A549 (cell line): ENCODE measurements around the gene COL26A1. TPM values are rescaled to one million over a fixed set of nuclear protein-coding genes. Genes with fewer than 3 reads are reported as not detected.
A peak's percentile ranks its signal among the peaks of the same experiment; 100 is the strongest.
"Not testable (repeated sequence)": the region's sequence is repeated elsewhere in the genome, so short reads cannot be mapped to it uniquely, and the experiment has no call there.

ENCODE experiments used
- ATAC-seq, 2 experiments: fragments of 200-7000 bp in 1 of 2; fragments of >200 bp in 1 of 2; cut with Nextera tagmentation in 1 of 2; cut with Tn5 transposase in 1 of 2; 3 replicates each; pipeline versions ENCODE4 v1.8.0 to v1.9.1; 2018 to 2020; ENCODE audit warnings: mild to moderate bottlenecking in 1 of 2, moderate library complexity in 1 of 2
- CTCF ChIA-PET: fragments of 300-600 bp; sonication (Branson Sonifier 250); formaldehyde crosslinking; extraction: SDS; loops from one replicate; lab custom pipeline; 2021; ENCODE audit warnings: antibody characterized with exemption, inconsistent platforms; lab: Yijun Ruan, JAX
- POLR2A ChIA-PET: fragments of 350-600 bp; formaldehyde crosslinking; extraction: SDS; loops from one replicate; lab custom pipeline; 2021; ENCODE audit warnings: antibody characterized with exemption, inconsistent platforms; lab: Yijun Ruan, JAX
- DNase-seq, 2 experiments: peaks; one replicate each; pipeline versions ENCODE4 v3.0.0 to v3.0.0-alpha.2; 2011 to 2016; ENCODE audit warnings: low read depth in 1 of 2, low spot score in 1 of 2
- FAIRE-seq: peaks from 2 replicates; lab custom pipeline; 2011; peaks lifted over from hg19 to GRCh38; lab: Jason Lieb, UNC
- H3K27ac ChIP-seq, 2 experiments: fragments of >200 bp; sonication (Bioruptor Twin); formaldehyde crosslinking; 3 replicates each; pipeline ENCODE4 v1.5.1; 2016 to 2017
- H3K4me1 ChIP-seq: fragments of >200 bp; sonication (Bioruptor Twin); formaldehyde crosslinking; 3 replicates; pipeline ENCODE4 v1.6.1; 2016
- H3K4me2 ChIP-seq: fragments of >200 bp; sonication (Bioruptor Twin); formaldehyde crosslinking; 3 replicates; pipeline ENCODE4 v1.6.1; 2016
- H3K4me3 ChIP-seq: fragments of >200 bp; sonication (Bioruptor Twin); formaldehyde crosslinking; 3 replicates; pipeline ENCODE4 v1.5.1; 2016
- H3K9me3 ChIP-seq: fragments of >200 bp; sonication (Bioruptor Twin); formaldehyde crosslinking; 3 replicates; pipeline ENCODE4 v1.6.1; 2016
- CEBPB ChIP-seq, 2 experiments: fragments of >200 bp in 1 of 2; sonication (Bioruptor Twin) in 1 of 2; formaldehyde crosslinking in 1 of 2; IDR thresholded peaks; 2 replicates each; pipeline ENCODE4 v1.6.1; 2012 to 2016
- EHF ChIP-seq: fragments of 250-450 bp; sonication (Bioruptor Pico); IDR thresholded peaks from 2 replicates; pipeline ENCODE4 v1.5.0; 2020; ENCODE audit warnings: mild to moderate bottlenecking
- EHMT2 ChIP-seq: fragments of 200-600 bp; sonication (generic); IDR thresholded peaks from 2 replicates; pipeline ENCODE4 v1.6.1; 2016; ENCODE audit warnings: antibody characterized with exemption, low read depth, mild to moderate bottlenecking, moderate library complexity
- ESRRA ChIP-seq: fragments of 150-350 bp; IDR thresholded peaks from 2 replicates; pipeline ENCODE4 v1.6.1; 2014; ENCODE audit warnings: mild to moderate bottlenecking, low read length, borderline replicate concordance
- GATA3 ChIP-seq: IDR thresholded peaks from 2 replicates; pipeline ENCODE4 v1.6.1; 2012; ENCODE audit warnings: borderline replicate concordance
- HDAC2 ChIP-seq: fragments of 200-600 bp; sonication (generic); IDR thresholded peaks from 2 replicates; pipeline ENCODE4 v1.6.1; 2016
- JUNB ChIP-seq: fragments of >200 bp; sonication (Bioruptor Twin); formaldehyde crosslinking; IDR thresholded peaks from 2 replicates; pipeline ENCODE4 v1.6.1; 2016
- KDM1A ChIP-seq: fragments of 200-600 bp; sonication (generic); IDR thresholded peaks from 2 replicates; pipeline ENCODE4 v1.6.1; 2016; ENCODE audit warnings: low read depth, mild to moderate bottlenecking
- NR3C1 ChIP-seq: fragments of >200 bp; sonication (Bioruptor Twin); formaldehyde crosslinking; IDR thresholded peaks from 3 replicates; pipeline ENCODE4 v1.6.1; 2017
- POLR2A ChIP-seq: IDR thresholded peaks from 2 replicates; pipeline ENCODE4 v1.6.1; 2012; ENCODE audit warnings: mild to moderate bottlenecking, low read length
- RAD21 ChIP-seq, 2 experiments: fragments of >200 bp in 1 of 2; sonication (Bioruptor Twin) in 1 of 2; formaldehyde crosslinking in 1 of 2; IDR thresholded peaks in 1 of 2; conservative IDR thresholded peaks in 1 of 2; 2 replicates in 1 of 2; 3 replicates in 1 of 2; pipeline ENCODE4 v1.6.1; 2012 to 2018; ENCODE audit warnings: inconsistent platforms in 1 of 2
- RNF2 ChIP-seq: fragments of 200-600 bp; sonication (generic); IDR thresholded peaks from 2 replicates; pipeline ENCODE4 v1.6.1; 2016; ENCODE audit warnings: low read depth, mild to moderate bottlenecking, antibody characterized with exemption, moderate library complexity, borderline replicate concordance
- WGBS: methylation state at CpG from one replicate; pipeline ENCODE4 v1.1.6; 2017; ENCODE audit errors: missing lambda C conversion rate; 5-methylcytosine and 5-hydroxymethylcytosine counted together
- polyA plus RNA-seq, 4 experiments: library from polyadenylated mRNA; depleted of rRNA in 3 of 4; stranded (reverse); fragments of >200 nt; fragmentation: RNase III in 1 of 4; extraction: RNeasy Plus Mini Kit Qiagen cat#74134 plus additional on column Dnase treatment in 1 of 4; gene quantifications; 2 replicates in 3 of 4; 3 replicates in 1 of 4; pipeline ENCODE4 v1.2.3, GENCODE V29; 2011 to 2017
- TF ChIP-seq, protein P1 (sequence below): fragments of >200 bp; sonication (Bioruptor Twin); formaldehyde crosslinking; IDR thresholded peaks from 3 replicates; pipeline ENCODE4 v1.5.1; 2016
- TF ChIP-seq, protein P2 (sequence below): IDR thresholded peaks from 2 replicates; pipeline ENCODE4 v1.6.1; 2012
- TF ChIP-seq, protein P3 (sequence below): fragments of 450-650 bp; IDR thresholded peaks from 2 replicates; pipeline ENCODE4 v1.6.1; 2014; ENCODE audit warnings: antibody characterized with exemption
- TF ChIP-seq, protein P4 (sequence below): IDR thresholded peaks from 2 replicates; pipeline ENCODE4 v1.6.1; 2012; ENCODE audit warnings: low read depth, borderline replicate concordance

The COL26A1 gene
- polyA plus RNA-seq, 2 of the 4 experiments (the other 2 are of a cell fraction), result 0.52 to 1.4 TPM

DNA sequence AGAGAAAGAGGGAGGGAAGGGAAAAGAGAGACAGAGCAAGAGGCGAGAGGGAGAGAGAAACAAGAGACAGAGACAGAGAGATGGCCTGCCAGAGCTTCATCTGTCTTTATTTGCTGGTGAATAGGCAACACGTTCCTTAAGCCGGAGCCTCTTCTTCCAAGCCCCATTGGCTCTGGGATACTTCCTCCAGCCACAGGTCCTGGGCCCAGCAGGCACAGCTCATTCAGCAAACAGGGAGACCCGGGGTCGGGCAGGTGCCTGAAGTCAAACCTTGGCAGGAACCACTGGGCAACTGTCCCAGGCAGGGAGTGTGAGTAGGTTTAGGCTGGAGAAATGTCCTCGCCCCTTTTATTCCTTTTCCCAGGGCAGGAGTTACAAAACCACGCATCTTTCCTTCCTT, 198.2 kb downstream of the COL26A1 start:
- 59% methylated on average over 7 of the region's 7 CpGs for WGBS
- ATAC-seq, result no peak
- CTCF ChIA-PET, result interaction anchor here (1.3 to 4.1 kb wide), 3 partner anchors 11 to 43 kb away, joined by 3 to 30 read pairs (median 4); no protein-coding TSS in a partner anchor
- no peak for DNase-seq
- Histone ChIP-seq H3K9me3 (no peaks in the 10 kb centered on the region), H3K4me2 (no peak overlapping the region), H3K27ac (no peak overlapping the region), H3K4me1 (no peaks in the 10 kb centered on the region), H3K4me3 (no peak overlapping the region)
- TF ChIP-seq, protein P1, sequence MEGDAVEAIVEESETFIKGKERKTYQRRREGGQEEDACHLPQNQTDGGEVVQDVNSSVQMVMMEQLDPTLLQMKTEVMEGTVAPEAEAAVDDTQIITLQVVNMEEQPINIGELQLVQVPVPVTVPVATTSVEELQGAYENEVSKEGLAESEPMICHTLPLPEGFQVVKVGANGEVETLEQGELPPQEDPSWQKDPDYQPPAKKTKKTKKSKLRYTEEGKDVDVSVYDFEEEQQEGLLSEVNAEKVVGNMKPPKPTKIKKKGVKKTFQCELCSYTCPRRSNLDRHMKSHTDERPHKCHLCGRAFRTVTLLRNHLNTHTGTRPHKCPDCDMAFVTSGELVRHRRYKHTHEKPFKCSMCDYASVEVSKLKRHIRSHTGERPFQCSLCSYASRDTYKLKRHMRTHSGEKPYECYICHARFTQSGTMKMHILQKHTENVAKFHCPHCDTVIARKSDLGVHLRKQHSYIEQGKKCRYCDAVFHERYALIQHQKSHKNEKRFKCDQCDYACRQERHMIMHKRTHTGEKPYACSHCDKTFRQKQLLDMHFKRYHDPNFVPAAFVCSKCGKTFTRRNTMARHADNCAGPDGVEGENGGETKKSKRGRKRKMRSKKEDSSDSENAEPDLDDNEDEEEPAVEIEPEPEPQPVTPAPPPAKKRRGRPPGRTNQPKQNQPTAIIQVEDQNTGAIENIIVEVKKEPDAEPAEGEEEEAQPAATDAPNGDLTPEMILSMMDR, result no peak
- TF ChIP-seq EHF (CRISPR knock-in tag) (no peak), KDM1A (no peak)
- TF ChIP-seq, protein P2, sequence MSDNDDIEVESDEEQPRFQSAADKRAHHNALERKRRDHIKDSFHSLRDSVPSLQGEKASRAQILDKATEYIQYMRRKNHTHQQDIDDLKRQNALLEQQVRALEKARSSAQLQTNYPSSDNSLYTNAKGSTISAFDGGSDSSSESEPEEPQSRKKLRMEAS, result no peak
- TF ChIP-seq, protein P3, sequence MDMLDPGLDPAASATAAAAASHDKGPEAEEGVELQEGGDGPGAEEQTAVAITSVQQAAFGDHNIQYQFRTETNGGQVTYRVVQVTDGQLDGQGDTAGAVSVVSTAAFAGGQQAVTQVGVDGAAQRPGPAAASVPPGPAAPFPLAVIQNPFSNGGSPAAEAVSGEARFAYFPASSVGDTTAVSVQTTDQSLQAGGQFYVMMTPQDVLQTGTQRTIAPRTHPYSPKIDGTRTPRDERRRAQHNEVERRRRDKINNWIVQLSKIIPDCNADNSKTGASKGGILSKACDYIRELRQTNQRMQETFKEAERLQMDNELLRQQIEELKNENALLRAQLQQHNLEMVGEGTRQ, result no peak
- FAIRE-seq, result no peak
- POLR2A ChIA-PET, result no interaction called here

DNA sequence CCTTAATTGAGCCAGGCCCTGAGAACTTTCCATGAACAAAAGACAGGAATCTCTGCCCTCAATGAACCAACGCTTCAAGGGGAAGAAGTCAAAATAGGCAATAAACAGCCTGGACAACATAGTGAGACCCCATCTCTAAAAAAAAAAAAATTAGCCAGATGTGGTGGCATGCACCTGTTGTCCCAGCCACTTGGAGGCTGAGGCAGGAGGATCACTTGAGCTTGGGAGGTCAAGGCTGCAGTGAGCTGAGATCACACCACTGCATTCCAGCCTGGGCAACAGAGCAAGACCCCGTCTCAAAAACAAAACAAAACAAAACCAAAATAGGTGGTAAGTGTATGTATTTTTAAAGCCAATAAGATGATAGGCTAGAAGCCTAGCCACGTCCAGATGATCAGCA, 198.6 kb downstream of the COL26A1 start:
- not testable (repeated sequence) for FAIRE-seq

DNA sequence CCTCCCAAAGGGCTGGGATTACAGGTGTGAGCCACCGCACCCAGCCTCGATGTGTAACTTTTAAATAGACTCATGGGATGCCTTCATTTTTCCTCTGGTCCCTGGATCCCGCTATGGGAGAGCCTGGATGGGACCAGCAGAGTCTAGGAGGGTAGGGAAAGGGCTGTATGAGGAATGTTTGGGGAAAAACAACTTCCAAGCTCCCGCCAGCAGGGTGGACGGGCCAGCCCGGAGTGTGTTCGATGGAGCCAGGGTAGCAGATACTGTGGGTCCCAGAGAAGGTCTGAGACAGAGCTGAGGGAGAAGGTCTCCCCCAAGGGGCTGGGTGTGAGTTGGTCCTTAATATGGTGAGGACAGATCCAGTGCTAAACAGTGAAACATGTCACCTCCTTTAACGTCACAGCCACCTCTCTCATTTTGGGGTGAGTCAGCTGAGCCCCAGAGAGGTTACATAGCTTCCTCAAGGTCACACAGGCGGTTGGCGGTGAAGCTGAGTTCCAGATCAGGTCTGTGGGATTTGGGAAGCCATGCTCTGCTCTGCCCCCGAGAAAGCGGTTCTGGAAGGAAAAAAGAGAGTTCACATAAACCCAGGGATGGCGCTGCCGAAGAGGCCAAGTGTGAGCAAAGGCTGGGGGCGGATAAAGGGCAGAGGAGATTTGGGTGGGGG, 200.0 kb downstream of the COL26A1 start:
- H3K4me1 ChIP-seq, result no peaks in the 10 kb centered on the region
- CTCF ChIA-PET, result interaction anchor here (0.5 to 1.6 kb wide), 9 partner anchors 20 to 693 kb away, joined by 3 to 9 read pairs (median 3); no protein-coding TSS in a partner anchor
- FAIRE-seq (no peak), DNase-seq (no peak), ATAC-seq (peak in 1 of 2 experiments; percentile 18; a peak in 3 of 6 replicates)
- H3K4me2 ChIP-seq, result no peak overlapping the region
- H3K27ac ChIP-seq, result no peak overlapping the region
- no peaks in the 10 kb centered on the region for H3K9me3 ChIP-seq
- POLR2A ChIA-PET, result interaction anchor here (0.6 kb wide), 1 partner anchor 16 kb away, joined by 3 read pairs; no protein-coding TSS in a partner anchor
- TF ChIP-seq HDAC2 (no peak), GATA3 (no peak), NR3C1 (no peak), ESRRA (no peak), JUNB (no peak), CEBPB (IDR thresholded peaks at IDR 0.05) (no peak), EHMT2 (no peak), RNF2 (no peak), POLR2A (no peak), RAD21 (conservative IDR thresholded peaks at IDR 0.05 in 1 of 2, IDR thresholded peaks at IDR 0.05 in 1 of 2) (no peak)
- TF ChIP-seq, protein P4, sequence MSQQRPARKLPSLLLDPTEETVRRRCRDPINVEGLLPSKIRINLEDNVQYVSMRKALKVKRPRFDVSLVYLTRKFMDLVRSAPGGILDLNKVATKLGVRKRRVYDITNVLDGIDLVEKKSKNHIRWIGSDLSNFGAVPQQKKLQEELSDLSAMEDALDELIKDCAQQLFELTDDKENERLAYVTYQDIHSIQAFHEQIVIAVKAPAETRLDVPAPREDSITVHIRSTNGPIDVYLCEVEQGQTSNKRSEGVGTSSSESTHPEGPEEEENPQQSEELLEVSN, result no peak
- TF ChIP-seq, all 56 proteins: peak for 0
- 65% methylated on average over 15 of the region's 15 CpGs for WGBS
- no peak overlapping the region for H3K4me3 ChIP-seq

More for the DNA sequence above, 198.6 kb downstream of the COL26A1 start:
- DNase-seq, H3K27ac ChIP-seq, H3K4me1 ChIP-seq, POLR2A ChIA-PET, H3K9me3 ChIP-seq, H3K4me2 ChIP-seq, H3K4me3 ChIP-seq, ATAC-seq: not testable (repeated sequence)
- 62% methylated on average over 3 of the region's 3 CpGs for WGBS
- CTCF ChIA-PET, result interaction anchor here (0.9 to 4.1 kb wide), 4 partner anchors 11 to 43 kb away, joined by 3 to 30 read pairs (median 4); no protein-coding TSS in a partner anchor
